NCI-H1092 (cell line): ENCODE data around the gene GAREM2.

Experiments
- DNase-seq: peaks from one replicate; lab custom pipeline; 2025; lab: John Stamatoyannopoulos, UW

The GAREM2 gene

GRCh38 chr2:26237868-26238267 is 65.0 kb downstream of the GAREM2 start:
- no peak for DNase-seq

GRCh38 chr2:26238311-26238958 is 65.5 kb downstream of the GAREM2 start:
- no peak for DNase-seq
